Measurements from ENCODE around the gene NAALADL2. TPM values are rescaled to one million over a fixed set of nuclear protein-coding genes. Genes with fewer than 3 reads are reported as not detected.

NAALADL2 gene
- total and polyA plus RNA-seq, 2 donors (not counting 3 experiments of a cell fraction or from before 2014, with no cell fraction given): 1.1 to 4.0 TPM

- ChIA-PET POLR2A (no interaction called here), CTCF (interaction anchor here (1.1 kb wide), 1 partner anchor 18 kb away, joined by 5 read pairs; no protein-coding TSS in a partner anchor)
- H2AFZ ChIP-seq (ENCODE audit: low read depth, low read length): no peak overlapping the region
- H4K20me1 ChIP-seq (replicated peaks; ENCODE audit: control insufficient read depth, extremely low read depth, insufficient read depth, low read length): no peaks in the 10 kb centered on the region
- no peak overlapping the region for H3K9ac ChIP-seq (replicated peaks; ENCODE audit: extremely low read depth, insufficient read depth, low read length)
- H3K9me3 ChIP-seq (replicated peaks; ENCODE audit: control insufficient read depth, insufficient read depth, low read length): no peaks in the 10 kb centered on the region
- H3K27ac ChIP-seq (ENCODE audit: insufficient read depth, low read depth, low read length): no peak overlapping the region
- H3K36me3 ChIP-seq (ENCODE audit: control insufficient read depth in 2 of 2, extremely low read depth in 1 of 2, insufficient read depth in 2 of 2, low read length in 2 of 2): no peaks in the 10 kb centered on the region
- H3K4me1 ChIP-seq (ENCODE audit: control insufficient read depth, extremely low read depth, insufficient read depth, low read length): no peaks in the 10 kb centered on the region
- H3K27me3 ChIP-seq (ENCODE audit: control insufficient read depth in 2 of 2, insufficient read depth in 2 of 2, low read length in 2 of 2): no peaks in the 10 kb centered on the region
- no peak for FAIRE-seq
- DNase-seq (ENCODE audit: low read depth, low spot score): no peak
- dilution Hi-C loops (cut with MboI; ENCODE audit: extremely low pct_ligation_motif_present, low sequenced_read_pairs) (no loop called here), intact Hi-C loops (cut with micrococcal nuclease) (no loop called here)
- TF ChIP-seq MYC (IDR thresholded peaks at IDR 0.05; ENCODE audit: low read depth, low read length): no peak
- TF ChIP-seq POLR2A (IDR thresholded peaks at IDR 0.05; ENCODE audit: low read depth, low read length): no peak
- TF ChIP-seq, protein P1, sequence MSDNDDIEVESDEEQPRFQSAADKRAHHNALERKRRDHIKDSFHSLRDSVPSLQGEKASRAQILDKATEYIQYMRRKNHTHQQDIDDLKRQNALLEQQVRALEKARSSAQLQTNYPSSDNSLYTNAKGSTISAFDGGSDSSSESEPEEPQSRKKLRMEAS (IDR thresholded peaks at IDR 0.05; ENCODE audit: insufficient read depth, insufficient read length): no peak
- no peak for TF ChIP-seq FOS (IDR thresholded peaks at IDR 0.05; ENCODE audit: borderline replicate concordance, insufficient read depth, low read length)
- TF ChIP-seq GATA2 (IDR thresholded peaks at IDR 0.05; ENCODE audit: insufficient read depth, insufficient read length, low read depth, low read length): no peak
- TF ChIP-seq EZH2 (IDR thresholded peaks at IDR 0.05; ENCODE audit: borderline replicate concordance, low read depth, low read length, severe bottlenecking): no peak
- H3K9me1 ChIP-seq (replicated peaks; ENCODE audit: control insufficient read depth, extremely low read depth, insufficient read depth, low read length): no peaks in the 10 kb centered on the region
- BruUV-seq (replicated peaks): no TSS peak
- no peak overlapping the region for H3K4me3 ChIP-seq (replicated peaks in 1 of 3; ENCODE audit: insufficient read depth in 1 of 3, low read depth in 1 of 3, low read length in 3 of 3)
- no peaks in the 10 kb centered on the region for H3K79me2 ChIP-seq (ENCODE audit: control insufficient read depth, insufficient read depth, low read length)
- no peak overlapping the region for H3K4me2 ChIP-seq (ENCODE audit: insufficient read depth, low read length)
Measured at GRCh38 chr3:175065497-175065896, 206.4 kb downstream of the NAALADL2 start.

DNA sequence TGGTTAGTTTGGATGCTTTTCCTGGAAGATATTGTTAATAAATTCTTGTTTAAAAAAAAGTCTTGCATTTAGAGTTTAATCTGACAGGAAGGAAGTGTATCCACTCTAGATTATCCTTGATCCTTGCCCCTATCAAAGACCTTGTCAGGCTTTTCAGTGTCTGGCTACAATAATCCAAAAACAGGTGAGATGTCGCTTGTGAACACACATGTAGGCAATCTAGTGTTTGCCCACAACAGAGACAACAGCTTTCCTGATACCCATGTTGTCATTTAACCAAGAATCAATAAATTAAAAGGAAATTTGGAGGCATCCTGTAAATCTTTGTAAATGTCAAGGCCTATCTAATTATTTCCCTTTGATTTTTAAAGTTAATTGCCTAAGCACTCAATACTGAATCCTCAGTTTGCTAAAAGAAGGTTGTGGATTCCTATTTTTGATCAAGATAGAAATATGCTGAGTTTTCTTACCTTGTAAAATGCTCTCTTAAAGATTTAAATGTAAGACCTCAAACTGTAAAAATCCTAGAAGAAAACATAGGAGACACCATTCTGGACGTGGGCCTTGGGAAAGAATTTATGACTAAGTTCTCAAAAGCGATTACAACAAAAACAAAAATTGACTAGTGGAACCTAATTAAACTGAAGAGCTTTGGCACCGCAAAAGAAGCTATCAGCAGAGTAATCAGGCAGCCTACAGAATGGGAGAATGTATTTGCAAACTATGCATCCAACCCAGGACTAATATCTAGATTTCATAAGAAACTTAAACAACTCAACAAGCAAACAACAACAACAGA is 207.7 kb downstream of the NAALADL2 start:
- Histone ChIP-seq H2AFZ (ENCODE audit: low read depth, low read length) (no peak overlapping the region), H3K27me3 (ENCODE audit: control insufficient read depth in 2 of 2, insufficient read depth in 2 of 2, low read length in 2 of 2) (no peaks in the 10 kb centered on the region), H3K79me2 (ENCODE audit: control insufficient read depth, insufficient read depth, low read length) (no peaks in the 10 kb centered on the region), H3K9me1 (replicated peaks; ENCODE audit: control insufficient read depth, extremely low read depth, insufficient read depth, low read length) (no peaks in the 10 kb centered on the region), H3K4me1 (ENCODE audit: control insufficient read depth, extremely low read depth, insufficient read depth, low read length) (no peaks in the 10 kb centered on the region), H3K4me2 (ENCODE audit: insufficient read depth, low read length) (no peak overlapping the region), H3K4me3 (replicated peaks in 1 of 3; ENCODE audit: insufficient read depth in 1 of 3, low read depth in 1 of 3, low read length in 3 of 3) (no peak overlapping the region), H3K9me3 (replicated peaks; ENCODE audit: control insufficient read depth, insufficient read depth, low read length) (no peaks in the 10 kb centered on the region), H3K9ac (replicated peaks; ENCODE audit: extremely low read depth, insufficient read depth, low read length) (no peak overlapping the region), H4K20me1 (replicated peaks; ENCODE audit: control insufficient read depth, extremely low read depth, insufficient read depth, low read length) (no peaks in the 10 kb centered on the region), H3K27ac (ENCODE audit: insufficient read depth, low read depth, low read length) (no peak overlapping the region), H3K36me3 (ENCODE audit: control insufficient read depth in 2 of 2, extremely low read depth in 1 of 2, insufficient read depth in 2 of 2, low read length in 2 of 2) (no peaks in the 10 kb centered on the region)
- BruUV-seq (replicated peaks): no TSS peak
- dilution Hi-C loops (cut with MboI; ENCODE audit: extremely low pct_ligation_motif_present, low sequenced_read_pairs): no loop called here
- FAIRE-seq: no peak
- no peak for TF ChIP-seq GATA2 (IDR thresholded peaks at IDR 0.05; ENCODE audit: insufficient read depth, insufficient read length, low read depth, low read length)
- no peak for TF ChIP-seq POLR2AphosphoS5 (IDR thresholded peaks at IDR 0.05; ENCODE audit: insufficient read depth, low read depth, low read length)
- TF ChIP-seq, protein P2, sequence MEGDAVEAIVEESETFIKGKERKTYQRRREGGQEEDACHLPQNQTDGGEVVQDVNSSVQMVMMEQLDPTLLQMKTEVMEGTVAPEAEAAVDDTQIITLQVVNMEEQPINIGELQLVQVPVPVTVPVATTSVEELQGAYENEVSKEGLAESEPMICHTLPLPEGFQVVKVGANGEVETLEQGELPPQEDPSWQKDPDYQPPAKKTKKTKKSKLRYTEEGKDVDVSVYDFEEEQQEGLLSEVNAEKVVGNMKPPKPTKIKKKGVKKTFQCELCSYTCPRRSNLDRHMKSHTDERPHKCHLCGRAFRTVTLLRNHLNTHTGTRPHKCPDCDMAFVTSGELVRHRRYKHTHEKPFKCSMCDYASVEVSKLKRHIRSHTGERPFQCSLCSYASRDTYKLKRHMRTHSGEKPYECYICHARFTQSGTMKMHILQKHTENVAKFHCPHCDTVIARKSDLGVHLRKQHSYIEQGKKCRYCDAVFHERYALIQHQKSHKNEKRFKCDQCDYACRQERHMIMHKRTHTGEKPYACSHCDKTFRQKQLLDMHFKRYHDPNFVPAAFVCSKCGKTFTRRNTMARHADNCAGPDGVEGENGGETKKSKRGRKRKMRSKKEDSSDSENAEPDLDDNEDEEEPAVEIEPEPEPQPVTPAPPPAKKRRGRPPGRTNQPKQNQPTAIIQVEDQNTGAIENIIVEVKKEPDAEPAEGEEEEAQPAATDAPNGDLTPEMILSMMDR (IDR thresholded peaks at IDR 0.05; ENCODE audit: extremely low read depth in 1 of 2, insufficient read depth in 1 of 2, low read depth in 1 of 2, low read length in 2 of 2): no peak
- TF ChIP-seq JUN (IDR thresholded peaks at IDR 0.05; ENCODE audit: borderline replicate concordance, insufficient read depth, insufficient read length, low read depth): no peak
- no peak for TF ChIP-seq POLR2A (IDR thresholded peaks at IDR 0.05; ENCODE audit: low read depth, low read length)
- no peak for TF ChIP-seq EZH2 (IDR thresholded peaks at IDR 0.05; ENCODE audit: borderline replicate concordance, low read depth, low read length, severe bottlenecking)
- DNase-seq (ENCODE audit: low read depth, low spot score): no peak
- intact Hi-C loops (cut with micrococcal nuclease): no loop called here
- ChIA-PET POLR2A (no interaction called here), CTCF (no interaction called here)

Data from endothelial cell of umbilical vein (primary cell).